ENCODE measurements around the gene CELF2. TPM values are rescaled to one million over a fixed set of nuclear protein-coding genes. Genes with fewer than 3 reads are reported as not detected.

Gene CELF2
- total RNA-seq, 1 donor from 2014 or later, result 31.6 TPM

DNA sequence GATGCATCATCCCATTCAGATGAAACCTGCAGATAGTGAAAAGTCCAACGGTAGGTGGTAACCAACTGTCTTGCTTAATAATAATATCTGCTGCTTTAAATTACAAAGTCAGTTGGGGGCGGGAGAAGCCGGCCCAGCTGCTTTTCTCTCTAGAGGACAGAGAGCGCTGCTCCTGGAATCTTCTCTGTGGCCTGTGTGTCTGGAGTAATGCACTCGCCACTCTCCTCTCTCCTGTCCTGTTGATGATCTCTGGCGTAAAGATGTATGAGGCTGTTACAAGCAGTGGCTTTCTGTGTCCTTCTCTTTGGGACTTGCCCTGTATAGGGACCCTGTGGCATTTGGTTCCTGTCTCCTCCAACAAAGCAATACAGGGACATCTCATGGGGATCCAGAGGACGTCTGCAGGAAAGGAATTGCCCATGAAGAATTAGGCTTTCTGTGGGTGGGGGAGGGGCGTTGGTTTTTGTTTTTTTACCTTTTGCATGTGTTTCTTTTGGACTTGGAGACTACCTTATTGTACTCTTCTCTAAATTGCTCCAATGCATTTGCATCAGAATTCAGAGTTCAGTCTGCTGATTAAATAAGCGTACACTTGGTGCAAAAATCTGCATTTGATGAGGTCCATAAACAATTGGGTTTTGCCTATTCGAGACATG lies 231.6 kb downstream of the CELF2 start:
- no peak overlapping the region for H3K9ac ChIP-seq
- H3K79me2 ChIP-seq (ENCODE audit: low read depth), result no peaks in the 10 kb centered on the region
- Mint-ChIP-seq H3K27ac (no peak overlapping the region), H3K9me3 (no peaks in the 10 kb centered on the region), H3K4me1 (peaks cover 20% of the 10 kb centered on the region), H3K36me3 (no peaks in the 10 kb centered on the region), H3K4me3 (no peak overlapping the region), H3K27me3 (ENCODE audit: insufficient read depth, low read depth) (no peaks in the 10 kb centered on the region)
- TF ChIP-seq, protein P1, sequence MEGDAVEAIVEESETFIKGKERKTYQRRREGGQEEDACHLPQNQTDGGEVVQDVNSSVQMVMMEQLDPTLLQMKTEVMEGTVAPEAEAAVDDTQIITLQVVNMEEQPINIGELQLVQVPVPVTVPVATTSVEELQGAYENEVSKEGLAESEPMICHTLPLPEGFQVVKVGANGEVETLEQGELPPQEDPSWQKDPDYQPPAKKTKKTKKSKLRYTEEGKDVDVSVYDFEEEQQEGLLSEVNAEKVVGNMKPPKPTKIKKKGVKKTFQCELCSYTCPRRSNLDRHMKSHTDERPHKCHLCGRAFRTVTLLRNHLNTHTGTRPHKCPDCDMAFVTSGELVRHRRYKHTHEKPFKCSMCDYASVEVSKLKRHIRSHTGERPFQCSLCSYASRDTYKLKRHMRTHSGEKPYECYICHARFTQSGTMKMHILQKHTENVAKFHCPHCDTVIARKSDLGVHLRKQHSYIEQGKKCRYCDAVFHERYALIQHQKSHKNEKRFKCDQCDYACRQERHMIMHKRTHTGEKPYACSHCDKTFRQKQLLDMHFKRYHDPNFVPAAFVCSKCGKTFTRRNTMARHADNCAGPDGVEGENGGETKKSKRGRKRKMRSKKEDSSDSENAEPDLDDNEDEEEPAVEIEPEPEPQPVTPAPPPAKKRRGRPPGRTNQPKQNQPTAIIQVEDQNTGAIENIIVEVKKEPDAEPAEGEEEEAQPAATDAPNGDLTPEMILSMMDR (IDR thresholded peaks at IDR 0.05), result no peak
- TF ChIP-seq EZH2 (IDR thresholded peaks at IDR 0.05) (no peak), EZH2phosphoT487 (IDR thresholded peaks at IDR 0.05) (no peak)
- no peaks in the 10 kb centered on the region for H3K27me3 ChIP-seq
- no peak overlapping the region for H2AFZ ChIP-seq (replicated peaks)
- no peaks in the 10 kb centered on the region for H3F3A ChIP-seq (ENCODE audit: low read depth)
- H3K36me3 ChIP-seq, result no peaks in the 10 kb centered on the region
- H4K20me1 ChIP-seq (ENCODE audit: low read depth), result no peaks in the 10 kb centered on the region
- no peak for DNase-seq (ENCODE audit: low spot score)
- no peak overlapping the region for H3K27ac ChIP-seq
- peaks cover 13% of the 10 kb centered on the region for H3K4me1 ChIP-seq
- H3K4me2 ChIP-seq, result no peak overlapping the region
- no peak overlapping the region for H3K4me3 ChIP-seq
- H3K9me3 ChIP-seq (ENCODE audit: low read depth), result no peaks in the 10 kb centered on the region

- no peak overlapping the region for H3K4me3 Mint-ChIP-seq
- H3K9ac ChIP-seq, result no peak overlapping the region
- no peak overlapping the region for H3K4me3 ChIP-seq
- H3K4me1 ChIP-seq, result peaks cover 13% of the 10 kb centered on the region
- no peaks in the 10 kb centered on the region for H3K79me2 ChIP-seq (ENCODE audit: low read depth)
- H2AFZ ChIP-seq (replicated peaks), result no peak overlapping the region
- H3K27me3 ChIP-seq, result no peaks in the 10 kb centered on the region
- no peaks in the 10 kb centered on the region for H3K36me3 Mint-ChIP-seq
- H3K27ac Mint-ChIP-seq, result no peak overlapping the region
- H3K4me2 ChIP-seq, result no peak overlapping the region
- H4K20me1 ChIP-seq (ENCODE audit: low read depth), result no peaks in the 10 kb centered on the region
- no peaks in the 10 kb centered on the region for H3K36me3 ChIP-seq
- no peaks in the 10 kb centered on the region for H3K9me3 Mint-ChIP-seq
- H3K27me3 Mint-ChIP-seq (ENCODE audit: insufficient read depth, low read depth), result no peaks in the 10 kb centered on the region
- H3K27ac ChIP-seq, result no peak overlapping the region
- TF ChIP-seq EZH2phosphoT487 (IDR thresholded peaks at IDR 0.05), result no peak
- TF ChIP-seq, protein P1 (IDR thresholded peaks at IDR 0.05), result no peak
- no peaks in the 10 kb centered on the region for H3K9me3 ChIP-seq (ENCODE audit: low read depth)
- no peaks in the 10 kb centered on the region for H3F3A ChIP-seq (ENCODE audit: low read depth)
- DNase-seq (ENCODE audit: low spot score), result no peak
- peaks cover 20% of the 10 kb centered on the region for H3K4me1 Mint-ChIP-seq
Measured at GRCh38 chr10:11249808-11250195, 232.1 kb downstream of the CELF2 start.

- no peaks in the 10 kb centered on the region for H3K9me3 ChIP-seq (ENCODE audit: low read depth)
- H3K79me2 ChIP-seq (ENCODE audit: low read depth), result no peaks in the 10 kb centered on the region
- peaks cover under 1% of the 10 kb centered on the region for H3K36me3 Mint-ChIP-seq
- H3K4me2 ChIP-seq, result no peak overlapping the region
- no peak overlapping the region for H2AFZ ChIP-seq (replicated peaks)
- no peak overlapping the region for H3K4me3 Mint-ChIP-seq
- H3K4me1 ChIP-seq, result peaks cover 13% of the 10 kb centered on the region
- no peaks in the 10 kb centered on the region for H3K9me3 Mint-ChIP-seq
- no peaks in the 10 kb centered on the region for H3F3A ChIP-seq (ENCODE audit: low read depth)
- TF ChIP-seq, protein P1 (IDR thresholded peaks at IDR 0.05), result no peak
- TF ChIP-seq EZH2phosphoT487 (IDR thresholded peaks at IDR 0.05) (no peak), EZH2 (IDR thresholded peaks at IDR 0.05) (no peak)
- H3K27ac Mint-ChIP-seq, result no peak overlapping the region
- no peak overlapping the region for H3K27ac ChIP-seq
- H3K27me3 Mint-ChIP-seq (ENCODE audit: insufficient read depth, low read depth), result no peaks in the 10 kb centered on the region
- no peak overlapping the region for H3K9ac ChIP-seq
- H3K36me3 ChIP-seq, result no peaks in the 10 kb centered on the region
- H3K4me1 Mint-ChIP-seq, result peaks cover 20% of the 10 kb centered on the region
- DNase-seq (ENCODE audit: low spot score), result no peak
- H3K27me3 ChIP-seq, result no peaks in the 10 kb centered on the region
- H4K20me1 ChIP-seq (ENCODE audit: low read depth), result no peaks in the 10 kb centered on the region
- H3K4me3 ChIP-seq, result no peak overlapping the region
Measured at GRCh38 chr10:11250304-11250703, 232.6 kb downstream of the CELF2 start.
